GM21528 (cell line): Measurements from ENCODE around the gene PTOV1.
A peak's percentile ranks its signal among the peaks of the same experiment; 100 is the strongest.
"Not testable (repeated sequence)": the region's sequence is repeated elsewhere in the genome, so short reads cannot be mapped to it uniquely, and the experiment has no call there.

ENCODE experiments used
- ATAC-seq: cut with Tn5 transposase; IDR thresholded peaks from one replicate; pipeline ENCODE4 v1.9.1; 2021; ENCODE audit warnings: mild to moderate bottlenecking, moderate library complexity; ENCODE audit not compliant: unreplicated experiment, low FRiP score

PTOV1 gene

GRCh38 chr19:49817964-49818648 lies 32.9 kb upstream of the PTOV1 start, which contains the start of gene MED25:
Gene MED25, plus strand, starts transcription at chr19:49818289. Its CDS starts 53 bp downstream, at chr19:49818342.
- ATAC-seq = peak; percentile 67

- no peak for ATAC-seq
These were observed 32.1 kb upstream of the PTOV1 start for GRCh38 chr19:49818649-49819370.

DNA sequence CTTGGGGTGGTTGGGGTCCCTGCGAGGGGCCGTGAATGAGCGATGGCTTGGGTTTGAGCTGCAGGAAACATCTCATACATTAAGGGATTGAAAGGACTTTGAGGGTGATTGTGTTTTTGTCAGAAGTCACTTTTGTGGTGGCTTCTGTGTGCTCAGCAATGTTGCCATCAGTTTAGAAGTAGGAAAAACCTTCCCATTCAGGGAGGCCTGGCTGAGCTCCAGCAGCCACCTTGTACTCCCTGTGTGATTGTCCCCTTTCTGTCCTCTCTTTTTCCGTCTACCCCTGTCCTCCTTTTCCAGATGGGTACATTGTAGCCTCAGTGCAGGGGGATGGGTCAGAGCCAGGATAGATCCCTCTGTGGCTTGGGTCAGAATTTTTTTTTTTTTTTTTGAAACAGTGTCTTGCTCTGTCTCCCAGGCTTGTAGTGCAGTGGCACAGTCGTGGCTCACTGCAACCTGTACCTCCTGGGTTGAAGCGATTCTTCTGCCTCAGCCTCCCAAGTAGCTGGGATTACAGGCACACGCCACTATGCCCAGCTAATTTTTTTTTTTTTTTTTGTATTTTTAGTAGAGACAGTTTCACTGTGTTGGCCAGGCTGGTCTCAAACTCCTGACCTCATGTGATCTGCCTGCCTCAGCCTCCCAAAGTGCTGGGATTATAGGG lies 31.4 kb upstream of the PTOV1 start:
- ATAC-seq = not testable (repeated sequence)

DNA sequence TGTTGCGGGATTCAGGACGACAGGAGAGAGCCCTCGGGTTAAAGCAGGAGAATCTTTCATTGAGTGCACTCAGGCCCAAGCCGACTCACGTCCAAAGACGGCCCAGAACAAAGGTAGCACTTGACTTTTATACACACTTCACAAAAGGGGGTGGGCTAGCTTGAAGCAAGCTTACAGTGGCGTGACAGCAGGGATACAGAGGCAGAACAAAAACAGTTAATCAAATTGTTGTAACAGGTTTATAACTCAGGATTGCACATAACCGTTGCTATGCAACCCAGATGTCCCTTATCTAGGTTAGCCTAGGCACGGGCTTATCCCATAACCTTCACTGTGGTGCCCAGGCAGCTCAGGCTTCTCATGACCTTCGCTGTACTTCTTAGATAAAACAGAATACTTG lies 30.8 kb upstream of the PTOV1 start:
- ATAC-seq = no peak

- no peak for ATAC-seq
These were observed 27.5 kb upstream of the PTOV1 start for GRCh38 chr19:49823472-49823871.

DNA sequence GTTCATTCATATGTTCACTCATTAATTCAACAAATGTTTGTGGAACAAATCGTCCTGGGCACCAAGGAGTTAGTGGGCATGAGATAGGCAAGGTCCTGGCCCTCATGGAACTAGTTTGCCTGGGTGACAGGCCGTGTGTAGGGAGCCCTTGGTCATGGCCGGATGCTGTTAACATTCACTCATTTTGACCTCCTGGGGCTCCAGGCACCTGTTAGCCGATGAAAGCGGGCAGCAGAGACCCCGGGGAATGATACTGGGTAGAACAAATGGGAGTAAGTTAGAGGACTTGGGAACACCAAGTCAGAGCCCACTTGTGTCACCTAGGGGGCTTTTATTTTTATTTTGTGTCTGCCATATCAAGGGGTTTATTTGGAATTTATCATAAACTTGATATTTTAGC lies 26.3 kb upstream of the PTOV1 start:
- no peak for ATAC-seq

GRCh38 chr19:49827034-49827433 lies 23.9 kb upstream of the PTOV1 start:
- no peak for ATAC-seq

GRCh38 chr19:49829200-49829599 lies 21.8 kb upstream of the PTOV1 start:
- no peak for ATAC-seq

DNA sequence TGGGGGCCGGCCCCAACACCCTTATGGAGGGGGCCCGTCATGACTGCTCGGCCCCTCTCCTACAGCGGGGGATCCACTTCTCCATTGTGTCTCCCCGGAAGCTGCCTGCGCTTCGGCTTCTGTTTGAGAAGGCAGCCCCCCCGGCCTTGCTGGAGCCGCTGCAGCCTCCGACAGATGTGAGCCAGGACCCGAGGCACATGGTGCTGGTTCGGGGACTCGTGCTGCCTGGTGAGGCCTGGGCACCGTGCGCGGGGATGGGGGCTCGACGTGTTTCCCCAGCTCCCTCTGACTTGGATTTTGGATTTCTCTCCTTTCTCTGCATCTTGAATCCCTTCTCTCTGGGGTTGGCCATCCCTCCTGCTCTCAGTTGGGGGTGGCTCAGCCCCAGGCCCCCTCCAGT lies 21.2 kb upstream of the PTOV1 start:
- ATAC-seq = no peak

DNA sequence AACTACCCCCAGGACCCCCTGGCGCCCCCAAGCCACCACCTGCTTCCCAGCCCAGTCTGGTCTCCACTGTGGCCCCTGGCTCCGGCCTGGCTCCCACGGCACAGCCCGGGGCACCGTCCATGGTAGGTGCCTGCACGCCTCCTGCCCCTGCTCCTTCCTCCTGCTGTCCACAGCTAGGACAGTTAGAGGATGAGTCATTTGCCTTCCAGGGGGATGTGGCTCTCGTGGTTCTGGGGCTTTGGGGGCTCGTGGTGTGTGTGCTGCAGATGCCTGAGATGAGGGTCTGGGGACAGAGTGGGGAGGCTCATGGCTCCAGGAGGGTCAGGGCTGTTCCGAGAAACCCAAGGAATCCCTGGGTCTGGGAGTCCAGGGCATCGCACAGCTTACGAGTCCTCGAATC lies 20.2 kb upstream of the PTOV1 start:
- no peak for ATAC-seq

- ATAC-seq = no peak
These were observed 19.4 kb upstream of the PTOV1 start for GRCh38 chr19:49831592-49831991.

DNA sequence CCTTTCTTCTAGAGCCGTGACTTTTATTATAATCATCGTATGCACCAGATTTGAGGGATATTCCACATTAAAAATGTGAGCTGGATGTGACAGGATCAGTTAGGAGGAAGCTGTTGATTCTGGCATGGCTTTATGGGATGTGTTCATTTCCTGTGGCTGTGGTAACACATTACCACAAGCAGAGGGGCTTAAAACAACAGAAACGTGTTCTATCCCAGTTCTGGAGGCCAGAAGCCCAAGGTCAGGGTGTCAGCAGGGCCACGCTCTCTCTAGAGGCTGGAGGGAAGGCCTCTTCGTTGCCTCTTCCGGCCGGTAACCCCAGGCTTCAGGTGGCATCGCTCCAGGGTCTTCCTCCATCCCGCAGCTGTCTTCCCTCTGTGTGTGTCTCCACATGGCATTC lies 18.4 kb upstream of the PTOV1 start:
- no peak for ATAC-seq

GRCh38 chr19:49833599-49833998 lies 17.4 kb upstream of the PTOV1 start:
- no peak for ATAC-seq

GRCh38 chr19:49835562-49835961 lies 15.4 kb upstream of the PTOV1 start:
- no peak for ATAC-seq

DNA sequence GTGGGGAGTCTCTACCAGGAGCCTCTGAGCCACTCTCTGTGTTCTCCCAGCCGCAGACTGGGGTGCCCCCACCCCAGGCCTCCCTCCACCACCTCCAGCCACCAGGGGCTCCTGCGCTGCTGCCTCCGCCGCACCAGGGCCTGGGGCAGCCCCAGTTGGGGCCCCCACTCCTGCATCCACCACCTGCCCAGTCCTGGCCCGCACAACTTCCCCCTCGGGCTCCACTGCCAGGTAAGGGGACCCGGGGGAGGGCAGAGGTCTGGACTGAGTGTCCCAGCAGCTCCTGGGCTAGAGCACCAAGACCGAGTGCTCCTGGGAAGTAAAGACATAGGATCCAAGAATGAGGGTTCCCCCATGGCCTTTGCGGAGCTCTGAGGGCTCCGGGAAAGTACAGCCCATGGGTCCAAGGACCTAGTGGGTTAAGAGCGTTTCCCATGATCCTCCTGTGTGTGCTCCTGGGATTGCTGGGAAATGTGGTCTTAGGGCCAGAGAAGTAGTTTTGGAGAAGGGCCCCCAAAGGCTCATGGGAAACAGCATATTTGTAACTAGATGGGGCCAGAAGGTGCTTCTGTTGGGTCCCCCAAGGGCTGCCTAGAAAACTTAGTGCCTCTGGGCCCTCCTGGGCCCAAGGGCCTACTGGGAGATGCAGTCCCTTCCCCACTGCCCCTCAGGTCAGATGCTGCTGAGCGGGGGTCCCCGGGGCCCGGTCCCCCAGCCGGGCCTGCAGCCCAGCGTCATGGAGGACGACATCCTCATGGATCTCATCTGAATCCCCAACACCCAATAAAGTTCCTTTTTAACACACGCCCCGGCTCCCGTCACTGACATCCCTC lies 14.6 kb upstream of the PTOV1 start:
- no peak for ATAC-seq

GRCh38 chr19:49837009-49837310 lies 14.0 kb upstream of the PTOV1 start:
- no peak for ATAC-seq

- ATAC-seq = no peak
These were observed 13.5 kb upstream of the PTOV1 start for GRCh38 chr19:49837425-49837824.

- ATAC-seq = no peak
These were observed 11.9 kb upstream of the PTOV1 start for GRCh38 chr19:49838885-49839588.

GRCh38 chr19:49839713-49840112 lies 11.2 kb upstream of the PTOV1 start:
- no peak for ATAC-seq

GRCh38 chr19:49840321-49840720 lies 10.6 kb upstream of the PTOV1 start:
- no peak for ATAC-seq
